ENCODE measurements around the gene ERC1. TPM values are rescaled to one million over a fixed set of nuclear protein-coding genes. Genes with fewer than 3 reads are reported as not detected.
"Not testable (repeated sequence)": the region's sequence is repeated elsewhere in the genome, so short reads cannot be mapped to it uniquely, and the experiment has no call there.

Gene ERC1
- total RNA-seq, 1 donor from 2014 or later: 30.8 TPM

- H3K27ac Mint-ChIP-seq; H3K9me3 Mint-ChIP-seq; H3K36me3 Mint-ChIP-seq (ENCODE audit: low read depth); H3K4me3 Mint-ChIP-seq; DNase-seq; intact Hi-C loops (cut with micrococcal nuclease); H3K27me3 Mint-ChIP-seq; H3K4me1 Mint-ChIP-seq: not testable (repeated sequence)
Observed at GRCh38 chr12:1255125-1255524, 264.1 kb downstream of the ERC1 start.

GRCh38 chr12:1255854-1256253 lies 264.8 kb downstream of the ERC1 start:
- H3K36me3 Mint-ChIP-seq (ENCODE audit: low read depth); DNase-seq; H3K27ac Mint-ChIP-seq; H3K27me3 Mint-ChIP-seq; H3K4me1 Mint-ChIP-seq; H3K4me3 Mint-ChIP-seq; H3K9me3 Mint-ChIP-seq; intact Hi-C loops (cut with micrococcal nuclease): not testable (repeated sequence)

- peaks cover 5% of the 10 kb centered on the region for H3K36me3 Mint-ChIP-seq (ENCODE audit: low read depth)
- H3K27ac Mint-ChIP-seq: no peak overlapping the region
- DNase-seq: no peak
- no peaks in the 10 kb centered on the region for H3K27me3 Mint-ChIP-seq
- no peaks in the 10 kb centered on the region for H3K9me3 Mint-ChIP-seq
- H3K4me1 Mint-ChIP-seq: no peaks in the 10 kb centered on the region
- H3K4me3 Mint-ChIP-seq: no peak overlapping the region
- intact Hi-C loops (cut with micrococcal nuclease): no loop called here
Observed at GRCh38 chr12:1256285-1256684, 265.3 kb downstream of the ERC1 start.

GRCh38 chr12:1256991-1257390 lies 266.0 kb downstream of the ERC1 start:
- no peaks in the 10 kb centered on the region for H3K9me3 Mint-ChIP-seq
- intact Hi-C loops (cut with micrococcal nuclease): no loop called here
- H3K27me3 Mint-ChIP-seq: no peaks in the 10 kb centered on the region
- H3K4me3 Mint-ChIP-seq: no peak overlapping the region
- H3K27ac Mint-ChIP-seq: no peak overlapping the region
- no peak for DNase-seq
- no peaks in the 10 kb centered on the region for H3K4me1 Mint-ChIP-seq
- peaks cover 6% of the 10 kb centered on the region for H3K36me3 Mint-ChIP-seq (ENCODE audit: low read depth)

- intact Hi-C loops (cut with micrococcal nuclease): no loop called here
- no peak overlapping the region for H3K4me3 Mint-ChIP-seq
Observed at GRCh38 chr12:1262011-1262410, 271.0 kb downstream of the ERC1 start.

DNA sequence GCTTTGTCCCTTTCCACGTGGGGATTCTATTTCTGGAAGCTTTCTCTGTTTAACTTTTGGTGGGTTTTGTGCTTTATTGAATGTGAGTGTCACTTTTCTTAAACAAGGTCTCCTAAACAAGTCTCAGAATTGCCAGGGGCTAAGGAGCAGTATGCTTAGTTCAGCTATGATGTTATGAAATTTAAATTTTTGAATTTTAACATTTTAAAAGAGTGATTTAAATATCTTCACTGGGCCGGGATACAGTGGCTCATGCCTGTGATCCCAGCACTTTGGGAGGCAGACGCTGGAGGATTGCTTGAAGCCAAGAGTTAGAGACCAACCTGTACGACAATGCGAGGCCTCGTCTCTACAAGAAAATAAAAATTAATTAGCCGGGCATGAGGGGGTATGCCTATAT lies 276.2 kb downstream of the ERC1 start:
- H3K36me3 Mint-ChIP-seq (ENCODE audit: low read depth): peaks cover 15% of the 10 kb centered on the region
- H3K4me1 Mint-ChIP-seq: peaks cover 4% of the 10 kb centered on the region
- intact Hi-C loops (cut with micrococcal nuclease): no loop called here
- no peak for DNase-seq
- no peaks in the 10 kb centered on the region for H3K9me3 Mint-ChIP-seq
- H3K27me3 Mint-ChIP-seq: no peaks in the 10 kb centered on the region
- H3K4me3 Mint-ChIP-seq: no peak overlapping the region
- no peak overlapping the region for H3K27ac Mint-ChIP-seq

More at GRCh38 chr12:1262011-1262410, 271.0 kb downstream of the ERC1 start:
- Mint-ChIP-seq H3K9me3 (no peaks in the 10 kb centered on the region), H3K36me3 (ENCODE audit: low read depth) (peaks cover 19% of the 10 kb centered on the region), H3K27me3 (no peaks in the 10 kb centered on the region), H3K4me1 (no peaks in the 10 kb centered on the region), H3K27ac (no peak overlapping the region)
- DNase-seq: no peak

- peaks cover 7% of the 10 kb centered on the region for H3K36me3 Mint-ChIP-seq (ENCODE audit: low read depth)
- DNase-seq: no peak
- H3K4me3 Mint-ChIP-seq: no peak overlapping the region
- no peaks in the 10 kb centered on the region for H3K27me3 Mint-ChIP-seq
- H3K9me3 Mint-ChIP-seq: no peaks in the 10 kb centered on the region
- no peak overlapping the region for H3K27ac Mint-ChIP-seq
- intact Hi-C loops (cut with micrococcal nuclease): no loop called here
- peaks cover 4% of the 10 kb centered on the region for H3K4me1 Mint-ChIP-seq
Observed at GRCh38 chr12:1272142-1272541, 281.1 kb downstream of the ERC1 start.

GRCh38 chr12:1273051-1273450 lies 282.0 kb downstream of the ERC1 start:
- Mint-ChIP-seq H3K9me3 (no peaks in the 10 kb centered on the region), H3K27me3 (no peaks in the 10 kb centered on the region), H3K4me1 (peaks cover 4% of the 10 kb centered on the region), H3K36me3 (ENCODE audit: low read depth) (peaks cover 11% of the 10 kb centered on the region), H3K4me3 (no peak overlapping the region), H3K27ac (no peak overlapping the region)
- DNase-seq: no peak
- intact Hi-C loops (cut with micrococcal nuclease): no loop called here

DNA sequence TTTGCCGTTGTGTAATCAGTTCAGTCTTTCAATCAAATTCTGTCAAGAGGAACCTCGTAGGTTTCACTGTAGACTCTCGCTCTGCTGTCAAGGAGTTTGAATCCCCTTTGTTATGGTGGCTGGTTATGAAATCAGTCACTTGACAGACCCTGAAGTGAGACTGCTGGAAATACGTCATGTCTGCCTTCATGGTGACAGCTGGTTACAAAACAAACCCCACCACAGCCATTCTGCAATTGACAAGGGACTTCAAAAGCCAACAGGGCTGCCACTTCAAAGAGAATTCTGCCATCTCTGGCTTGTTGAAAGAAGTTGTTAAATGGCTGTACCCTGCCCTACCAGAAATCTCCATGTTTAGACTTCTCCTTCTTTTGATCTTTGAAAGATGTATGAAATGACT lies 286.9 kb downstream of the ERC1 start:
- Mint-ChIP-seq H3K4me3 (no peak overlapping the region), H3K9me3 (no peaks in the 10 kb centered on the region), H3K27me3 (no peaks in the 10 kb centered on the region), H3K4me1 (no peaks in the 10 kb centered on the region), H3K36me3 (ENCODE audit: low read depth) (peaks cover 12% of the 10 kb centered on the region), H3K27ac (no peak overlapping the region)
- peak; percentile 57 for DNase-seq
- intact Hi-C loops (cut with micrococcal nuclease): no loop called here

GRCh38 chr12:1279050-1279449 lies 288.0 kb downstream of the ERC1 start:
- intact Hi-C loops (cut with micrococcal nuclease): no loop called here
- H3K27ac Mint-ChIP-seq: no peak overlapping the region
- no peaks in the 10 kb centered on the region for H3K9me3 Mint-ChIP-seq
- no peak for DNase-seq
- no peaks in the 10 kb centered on the region for H3K27me3 Mint-ChIP-seq
- no peaks in the 10 kb centered on the region for H3K4me1 Mint-ChIP-seq
- peaks cover 12% of the 10 kb centered on the region for H3K36me3 Mint-ChIP-seq (ENCODE audit: low read depth)
- no peak overlapping the region for H3K4me3 Mint-ChIP-seq

DNA sequence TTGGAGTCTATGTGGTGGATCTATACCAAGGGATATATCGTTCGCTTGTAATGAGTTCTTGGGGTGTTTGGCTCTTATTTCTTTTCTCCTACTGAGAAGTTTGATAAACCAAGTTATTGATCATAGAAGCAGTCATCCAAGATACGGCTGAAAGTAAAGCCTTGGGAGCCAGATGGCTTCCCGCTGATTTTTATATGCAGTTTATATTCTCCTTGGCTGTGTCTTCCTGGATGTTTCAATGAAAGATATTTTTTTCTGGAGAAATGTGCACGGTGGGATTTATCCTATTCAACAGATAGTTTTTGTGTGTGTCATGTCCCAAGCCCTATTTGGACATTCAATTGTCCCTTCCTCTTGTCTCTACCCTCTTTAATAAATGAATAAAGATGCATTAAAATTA lies 289.0 kb downstream of the ERC1 start:
- Mint-ChIP-seq H3K4me3 (no peak overlapping the region), H3K27me3 (no peaks in the 10 kb centered on the region), H3K9me3 (no peaks in the 10 kb centered on the region), H3K27ac (no peak overlapping the region), H3K4me1 (peaks cover 5% of the 10 kb centered on the region), H3K36me3 (ENCODE audit: low read depth) (peaks cover 9% of the 10 kb centered on the region)
- DNase-seq: no peak
- intact Hi-C loops (cut with micrococcal nuclease): no loop called here

DNA sequence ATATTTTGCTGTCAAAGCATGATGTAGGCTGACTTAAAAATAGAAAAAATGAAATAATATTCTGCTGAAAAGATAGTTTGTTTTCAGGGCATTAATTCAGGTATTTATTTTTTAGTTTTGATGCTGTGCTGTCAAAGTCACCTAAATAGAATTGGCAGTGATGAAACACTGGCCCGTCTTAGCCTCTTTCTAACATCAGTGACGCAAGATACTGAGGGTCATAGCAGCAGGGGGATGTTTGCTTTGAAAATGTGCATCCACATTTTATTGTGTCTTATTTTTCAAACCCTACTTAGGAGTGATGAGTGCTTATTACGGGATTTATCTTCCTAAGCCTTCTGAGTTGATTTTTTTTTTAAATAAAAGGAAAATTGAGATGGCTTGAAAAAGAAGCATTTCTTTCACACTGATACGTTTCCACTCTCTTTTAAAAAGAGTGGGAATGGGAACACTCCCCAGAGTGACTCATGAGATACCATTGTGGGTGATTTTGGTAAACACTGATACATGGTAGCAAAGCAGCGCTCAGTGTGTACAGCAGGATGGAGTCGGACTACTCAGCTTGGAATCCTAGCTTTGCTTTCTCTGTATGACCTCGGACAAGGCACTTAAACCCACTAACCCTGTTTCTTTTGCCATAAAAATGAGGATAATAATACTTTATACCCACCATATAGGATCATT lies 290.8 kb downstream of the ERC1 start:
- peaks cover 5% of the 10 kb centered on the region for H3K4me1 Mint-ChIP-seq
- peaks cover 5% of the 10 kb centered on the region for H3K36me3 Mint-ChIP-seq (ENCODE audit: low read depth)
- intact Hi-C loops (cut with micrococcal nuclease): no loop called here
- H3K4me3 Mint-ChIP-seq: no peak overlapping the region
- H3K27me3 Mint-ChIP-seq: no peaks in the 10 kb centered on the region
- no peak for DNase-seq
- no peak overlapping the region for H3K27ac Mint-ChIP-seq
- H3K9me3 Mint-ChIP-seq: no peaks in the 10 kb centered on the region

GRCh38 chr12:1282670-1283315 lies 291.8 kb downstream of the ERC1 start:
- peaks cover 5% of the 10 kb centered on the region for H3K4me1 Mint-ChIP-seq
- no peak overlapping the region for H3K27ac Mint-ChIP-seq
- intact Hi-C loops (cut with micrococcal nuclease): no loop called here
- H3K4me3 Mint-ChIP-seq: no peak overlapping the region
- H3K27me3 Mint-ChIP-seq: no peaks in the 10 kb centered on the region
- DNase-seq: no peak
- peaks cover 4% of the 10 kb centered on the region for H3K36me3 Mint-ChIP-seq (ENCODE audit: low read depth)
- H3K9me3 Mint-ChIP-seq: no peaks in the 10 kb centered on the region

GRCh38 chr12:1283316-1283715 lies 292.3 kb downstream of the ERC1 start:
- no peak for DNase-seq
- Mint-ChIP-seq H3K4me3 (no peak overlapping the region), H3K27me3 (no peaks in the 10 kb centered on the region), H3K27ac (no peak overlapping the region), H3K4me1 (peaks cover 5% of the 10 kb centered on the region), H3K36me3 (ENCODE audit: low read depth) (no peaks in the 10 kb centered on the region), H3K9me3 (no peaks in the 10 kb centered on the region)
- intact Hi-C loops (cut with micrococcal nuclease): no loop called here

DNA sequence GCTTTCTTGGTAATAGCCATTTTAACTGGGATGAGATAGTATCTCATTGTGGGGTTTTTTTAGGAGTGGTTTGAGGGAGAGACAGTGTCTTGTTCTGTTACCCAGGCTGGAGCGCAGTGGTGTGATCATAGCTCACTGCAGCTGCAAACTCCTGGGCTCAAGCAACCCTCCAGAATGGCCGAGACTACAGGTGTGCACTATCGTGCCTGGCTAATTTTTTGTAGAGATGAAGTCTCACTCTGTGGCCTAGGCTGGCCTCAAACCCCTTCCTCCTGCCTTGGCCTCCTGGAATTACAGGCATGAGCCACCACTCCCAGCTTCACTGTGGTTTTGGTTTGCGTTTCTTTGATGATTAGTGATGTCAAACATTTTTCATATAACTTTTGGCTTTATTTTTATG lies 293.6 kb downstream of the ERC1 start:
- DNase-seq: no peak
- intact Hi-C loops (cut with micrococcal nuclease): no loop called here
- H3K36me3 Mint-ChIP-seq (ENCODE audit: low read depth): peaks cover under 1% of the 10 kb centered on the region
- no peaks in the 10 kb centered on the region for H3K9me3 Mint-ChIP-seq
- no peak overlapping the region for H3K4me3 Mint-ChIP-seq
- H3K27me3 Mint-ChIP-seq: no peaks in the 10 kb centered on the region
- H3K27ac Mint-ChIP-seq: no peak overlapping the region
- H3K4me1 Mint-ChIP-seq: peaks cover 5% of the 10 kb centered on the region

Measured in activated CD4-positive, alpha-beta T cell treated with anti-CD3 and anti-CD28 coated beads, Interleukin-2, amount 10 ng/mL, durations not matched to agents 24 days and 14 days (primary cell).